ENCODE data around the gene CCDC69.

DNA sequence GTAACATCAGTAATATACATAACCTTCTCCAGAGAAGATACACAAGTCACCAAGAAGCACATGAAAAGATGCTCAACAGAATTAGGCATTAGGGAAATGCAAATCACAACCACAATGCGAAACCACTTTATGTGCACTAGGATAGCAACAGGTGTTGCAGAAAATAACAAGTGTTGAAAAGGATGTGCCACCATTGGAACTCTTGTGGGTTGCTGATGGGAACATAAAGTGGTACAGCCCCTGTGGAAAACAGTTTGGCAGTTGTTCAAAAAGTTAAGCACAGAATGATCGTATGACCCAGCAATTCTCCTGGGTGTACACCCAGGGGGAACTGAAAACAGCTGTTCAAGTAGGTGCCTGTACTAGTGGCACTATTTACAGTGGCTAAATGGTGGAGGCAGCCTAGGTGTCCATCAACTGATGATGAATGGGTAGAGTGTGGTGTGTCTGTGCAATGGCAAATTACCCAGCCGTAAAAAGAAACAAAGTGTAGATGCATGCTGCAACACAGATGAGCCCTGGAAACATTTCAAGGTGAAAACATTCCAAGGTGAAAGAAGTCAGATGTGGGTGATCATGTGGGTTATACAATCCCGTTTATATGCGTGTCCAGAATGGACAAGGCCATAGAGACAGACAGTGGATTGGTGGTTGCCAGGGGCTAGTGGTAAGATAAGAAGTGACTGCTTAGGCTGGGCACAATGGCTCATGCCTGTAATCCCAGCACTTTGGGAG is 27.2 kb downstream of the CCDC69 start:
- TF ChIP-seq CTCF (IDR thresholded peaks at IDR 0.05) (no peak), POLR2A (IDR thresholded peaks at IDR 0.05) (no peak)

All from thyroid gland (tissue), 4 donors.